Adipocyte (in vitro differentiated cells): ENCODE data around the gene TIGD6.

ENCODE experiments used
- DNase-seq: peaks from one replicate; pipeline ENCODE4 v3.0.0-alpha.2; 2015; ENCODE audit warnings: low read depth
- H3K27me3 ChIP-seq: replicated peaks from 2 replicates; pipeline ENCODE4 v1.7.0; 2013; ENCODE audit warnings: mild to moderate bottlenecking, low read length, moderate library complexity; ENCODE audit not compliant: control insufficient read depth, insufficient read depth
- H3K36me3 ChIP-seq: 2 replicates; pipeline ENCODE4 v1.7.0; 2013; ENCODE audit warnings: low read length, mild to moderate bottlenecking, moderate library complexity; ENCODE audit not compliant: control insufficient read depth, insufficient read depth, severe bottlenecking
- H3K4me1 ChIP-seq: 2 replicates; pipeline ENCODE4 v1.7.0; 2013; ENCODE audit warnings: mild to moderate bottlenecking, low read length, moderate library complexity; ENCODE audit not compliant: control insufficient read depth, insufficient read depth
- H3K4me3 ChIP-seq: 2 replicates; pipeline ENCODE4 v1.7.0; 2013; ENCODE audit warnings: mild to moderate bottlenecking, low read length, moderate library complexity
- H3K9ac ChIP-seq: 2 replicates; pipeline ENCODE4 v1.7.0; 2013; ENCODE audit warnings: mild to moderate bottlenecking, low read length, moderate library complexity
- H3K9me3 ChIP-seq: 2 replicates; pipeline ENCODE4 v1.7.0; 2013; ENCODE audit warnings: mild to moderate bottlenecking, low read length, moderate library complexity; ENCODE audit not compliant: control insufficient read depth

TIGD6 gene

DNA sequence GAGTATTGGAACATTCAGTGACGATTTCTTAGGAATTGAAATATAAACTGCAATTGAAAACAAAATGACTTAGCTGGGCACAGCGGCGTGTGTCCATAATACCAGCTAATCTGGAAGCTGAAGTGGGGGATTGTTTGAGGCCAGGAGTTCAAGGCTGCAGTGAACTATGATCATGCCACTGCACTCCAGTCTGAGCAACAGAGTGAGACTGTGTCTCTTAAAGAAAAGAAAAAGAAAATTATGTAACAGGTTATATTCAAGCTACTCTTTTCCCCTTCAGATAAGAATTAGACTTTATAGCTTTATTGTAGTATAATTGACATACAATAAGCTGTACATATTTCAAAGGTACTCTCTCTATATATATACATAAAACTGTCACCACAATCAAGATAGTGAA lies 33.5 kb downstream of the TIGD6 start:
- Histone ChIP-seq H3K9me3 (no peaks in the 10 kb centered on the region), H3K4me1 (no peaks in the 10 kb centered on the region), H3K9ac (no peak overlapping the region), H3K4me3 (no peak overlapping the region), H3K36me3 (no peaks in the 10 kb centered on the region), H3K27me3 (no peaks in the 10 kb centered on the region)
- no peak for DNase-seq

DNA sequence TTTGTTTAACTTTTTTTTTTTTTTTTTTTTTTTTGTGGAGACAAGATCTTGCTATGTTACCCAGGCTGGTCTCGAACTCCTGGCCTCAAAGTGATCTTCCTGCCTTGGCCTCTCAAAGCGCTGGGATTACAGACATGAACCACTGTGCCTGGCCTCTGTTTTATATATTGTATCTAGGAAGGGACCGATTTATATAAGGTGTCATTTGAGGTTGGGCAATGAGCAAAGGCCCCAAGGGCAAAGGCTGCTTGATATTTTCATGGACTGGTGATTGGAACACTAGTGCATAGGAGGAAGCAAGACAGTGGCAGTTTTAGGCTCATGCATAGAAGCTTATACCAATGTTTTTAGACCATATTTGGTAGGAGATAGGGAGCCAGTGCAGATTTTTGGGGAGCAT lies 36.7 kb downstream of the TIGD6 start:
- DNase-seq: no peak

DNA sequence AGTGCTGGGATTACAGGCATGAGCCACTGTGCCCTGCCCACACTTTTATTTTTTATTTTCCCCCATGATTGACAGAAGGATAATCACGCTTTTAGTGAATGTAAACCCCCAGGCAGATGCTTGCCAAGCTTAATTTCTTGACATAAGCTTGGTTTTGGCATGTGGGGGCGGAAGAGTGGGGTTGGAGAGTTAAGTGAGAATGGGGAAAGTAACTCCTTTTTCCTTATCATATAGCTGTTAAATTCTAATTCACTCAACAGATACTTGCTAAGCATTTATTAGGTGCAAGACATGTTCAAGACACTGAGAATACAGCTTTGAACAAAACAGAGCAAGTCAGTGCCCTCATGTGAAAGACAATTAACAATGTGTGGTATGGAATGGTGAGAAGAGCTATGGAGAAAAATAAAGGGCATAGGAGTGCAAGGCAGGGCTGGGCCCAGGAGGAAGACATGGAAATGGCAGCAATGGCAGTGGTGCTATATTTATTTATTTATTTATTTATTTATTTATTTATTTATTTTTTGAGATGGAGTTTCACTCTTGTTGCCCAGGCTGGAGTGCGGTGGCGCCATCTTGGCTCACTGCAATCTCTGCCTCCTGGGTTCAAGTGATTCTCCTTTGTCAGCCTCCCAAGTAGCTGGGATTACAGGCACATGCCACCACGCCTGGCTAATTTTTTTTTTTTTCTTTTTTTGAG lies 37.7 kb downstream of the TIGD6 start:
- H3K27me3 ChIP-seq: no peaks in the 10 kb centered on the region
- H3K4me3 ChIP-seq: no peak overlapping the region
- no peak overlapping the region for H3K9ac ChIP-seq
- peaks cover 7% of the 10 kb centered on the region for H3K4me1 ChIP-seq
- no peak for DNase-seq
- no peaks in the 10 kb centered on the region for H3K9me3 ChIP-seq
- no peaks in the 10 kb centered on the region for H3K36me3 ChIP-seq

More for the DNA sequence above, 36.7 kb downstream of the TIGD6 start:
- H3K9ac ChIP-seq: no peak overlapping the region
- H3K4me3 ChIP-seq: no peak overlapping the region
- H3K9me3 ChIP-seq: no peaks in the 10 kb centered on the region
- H3K27me3 ChIP-seq: no peaks in the 10 kb centered on the region
- H3K36me3 ChIP-seq: no peaks in the 10 kb centered on the region
- peaks cover 7% of the 10 kb centered on the region for H3K4me1 ChIP-seq

DNA sequence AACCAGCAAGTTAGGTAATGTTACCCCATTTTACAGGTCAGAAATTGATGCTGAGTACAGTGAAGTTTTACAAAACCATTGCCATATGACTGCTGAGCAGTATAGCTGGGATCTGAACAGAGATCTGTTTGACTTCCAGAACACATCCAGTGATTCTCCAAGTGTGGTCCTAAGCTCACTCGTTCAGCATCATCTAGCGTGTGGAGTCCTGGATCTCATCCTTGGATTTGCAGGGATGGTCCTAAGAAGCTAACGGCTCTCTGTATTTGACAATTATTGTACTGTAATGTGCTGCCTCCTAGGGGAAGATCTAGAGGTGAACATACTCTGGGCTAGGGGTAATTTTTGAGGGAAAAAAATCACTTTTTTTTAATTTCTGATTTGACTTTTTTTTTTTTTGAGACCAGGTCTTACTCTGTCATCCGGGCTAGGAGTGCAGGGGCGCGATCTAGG lies 38.5 kb downstream of the TIGD6 start:
- H3K27me3 ChIP-seq: no peaks in the 10 kb centered on the region
- H3K9ac ChIP-seq: no peak overlapping the region
- H3K4me3 ChIP-seq: no peak overlapping the region
- H3K4me1 ChIP-seq: peaks cover 7% of the 10 kb centered on the region
- peak; percentile 78 for DNase-seq
- H3K9me3 ChIP-seq: no peaks in the 10 kb centered on the region
- no peaks in the 10 kb centered on the region for H3K36me3 ChIP-seq

DNA sequence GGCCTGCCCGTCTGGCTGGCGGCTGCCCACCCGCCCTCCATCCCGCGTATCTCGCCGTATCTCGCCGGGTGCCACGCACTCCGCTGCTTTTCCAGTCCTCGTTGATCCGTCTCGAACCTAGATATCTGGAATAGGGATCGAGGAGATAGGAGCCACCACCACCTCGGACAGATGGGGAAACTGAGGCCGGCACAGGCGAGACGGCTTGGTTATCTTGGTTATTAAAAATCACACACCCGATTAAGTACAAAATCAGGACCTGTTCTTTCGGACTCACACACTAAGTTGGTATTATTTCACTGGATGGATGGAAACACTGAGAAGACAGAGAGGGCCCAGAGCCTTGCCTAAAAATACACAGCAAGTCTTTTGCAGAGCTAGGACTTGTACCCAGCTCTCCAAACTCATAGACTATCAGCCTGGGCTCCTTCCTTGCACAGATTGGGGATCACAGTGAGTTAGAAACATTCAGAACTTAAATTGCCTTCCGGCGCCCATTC lies 39.2 kb downstream of the TIGD6 start:
- H3K4me3 ChIP-seq: peak overlapping the region; percentile 85
- DNase-seq: peak; percentile 14
- no peaks in the 10 kb centered on the region for H3K27me3 ChIP-seq
- H3K9ac ChIP-seq: peak overlapping the region; percentile 87
- H3K9me3 ChIP-seq: no peaks in the 10 kb centered on the region
- H3K36me3 ChIP-seq: no peaks in the 10 kb centered on the region
- H3K4me1 ChIP-seq: peaks cover 7% of the 10 kb centered on the region

DNA sequence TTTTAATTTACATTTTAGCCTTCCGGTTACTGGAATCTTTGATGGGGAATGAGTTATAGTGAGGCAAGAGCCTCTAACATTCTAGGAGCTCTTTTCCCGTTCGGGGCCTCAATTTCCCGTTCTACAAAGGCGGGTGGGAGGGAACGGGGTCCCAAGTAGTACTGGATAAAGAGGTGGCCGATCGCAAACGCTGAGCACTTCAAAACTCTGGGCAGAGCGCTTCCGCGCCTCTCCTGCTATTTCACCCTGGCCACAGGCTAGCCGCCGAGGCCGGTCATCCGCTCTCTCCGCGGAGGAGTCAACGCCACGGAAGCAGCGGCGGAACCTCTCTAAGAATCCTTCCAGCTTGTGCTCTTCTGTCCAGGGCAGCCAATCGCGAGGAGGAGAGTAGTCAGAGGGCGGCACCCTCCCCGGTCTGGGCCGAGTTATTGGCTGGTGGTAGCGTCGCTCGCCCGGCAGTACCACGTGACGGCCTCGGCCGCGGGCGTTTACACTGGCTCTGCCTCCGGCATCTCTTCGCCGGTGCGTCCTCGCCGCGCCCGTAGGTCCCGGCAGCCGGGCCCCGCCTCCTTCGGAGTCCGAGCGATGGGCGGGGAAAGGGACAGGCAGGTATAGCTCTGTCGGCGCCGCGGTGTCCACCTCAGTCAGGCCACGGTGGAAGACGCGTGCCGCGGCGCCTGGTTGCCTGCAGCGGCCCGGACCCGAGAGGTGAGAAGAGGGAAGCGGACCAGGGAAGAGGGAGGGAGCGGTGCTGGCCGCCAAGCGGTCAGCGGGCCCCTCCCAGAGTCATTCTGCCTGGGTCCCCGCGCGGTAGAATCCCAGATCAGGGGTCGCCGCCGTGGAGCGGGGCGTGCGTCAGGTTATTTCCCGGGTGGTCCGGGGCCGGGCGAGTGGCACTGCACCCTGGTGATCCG lies 39.9 kb downstream of the TIGD6 start, which contains the start of gene SLC26A2:
TSS of gene SLC26A2 (plus strand) at position 487 of the 914 bp plus-strand sequence. CDS start 16,895 bp downstream, outside the sequence.
- H3K9me3 ChIP-seq: no peaks in the 10 kb centered on the region
- peak; percentile 99 for DNase-seq
- H3K36me3 ChIP-seq: no peaks in the 10 kb centered on the region
- peak within 1 kb of the TSS; percentile 87 for H3K9ac ChIP-seq
- H3K4me1 ChIP-seq: peaks cover 7% of the 10 kb centered on the region
- no peaks in the 10 kb centered on the region for H3K27me3 ChIP-seq
- H3K4me3 ChIP-seq: peak within 1 kb of the TSS; percentile 85

DNA sequence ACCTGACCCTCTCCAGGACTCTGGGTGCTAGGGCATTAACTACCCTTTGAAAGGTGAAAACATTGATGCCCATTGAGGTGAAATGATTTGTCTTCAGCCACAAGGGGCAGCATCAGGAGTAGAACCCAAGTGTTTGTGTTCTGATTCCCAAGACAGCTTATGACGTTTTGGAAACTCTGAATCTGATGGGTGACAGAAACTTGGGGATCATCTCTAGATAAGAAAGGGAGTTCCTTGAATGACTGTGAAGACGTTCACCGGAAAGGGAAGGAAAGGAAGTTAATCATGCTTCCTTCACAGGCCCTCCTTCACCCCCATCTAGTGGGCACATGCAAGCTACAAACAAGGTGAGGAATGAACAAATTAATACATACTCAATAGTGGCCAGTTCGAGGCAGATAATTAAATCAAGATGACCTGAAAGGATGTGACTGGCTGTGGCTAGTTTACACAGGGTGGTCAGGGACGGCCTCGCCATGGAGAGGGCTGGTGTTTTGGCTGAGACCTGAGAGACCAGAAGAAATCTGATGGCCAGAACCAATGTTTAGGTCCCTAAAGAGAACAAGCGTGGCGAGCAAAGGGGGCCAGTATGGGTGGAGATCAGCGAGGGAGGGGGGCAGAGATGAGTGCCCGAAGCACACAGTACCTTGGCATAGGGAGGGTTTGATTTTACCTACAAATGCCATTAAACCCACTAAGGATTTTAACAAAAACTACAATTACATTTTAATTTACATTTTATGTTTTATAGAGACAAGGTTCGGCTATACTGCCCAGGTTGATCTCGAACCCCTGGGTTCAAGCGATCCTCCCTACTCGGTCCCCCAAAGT lies 40.8 kb downstream of the TIGD6 start:
- Histone ChIP-seq H3K9ac (peak overlapping the region; percentile 87), H3K4me1 (peaks cover 7% of the 10 kb centered on the region), H3K36me3 (no peaks in the 10 kb centered on the region), H3K4me3 (peak overlapping the region; percentile 85), H3K9me3 (no peaks in the 10 kb centered on the region), H3K27me3 (no peaks in the 10 kb centered on the region)
- DNase-seq: peak; percentile 72

DNA sequence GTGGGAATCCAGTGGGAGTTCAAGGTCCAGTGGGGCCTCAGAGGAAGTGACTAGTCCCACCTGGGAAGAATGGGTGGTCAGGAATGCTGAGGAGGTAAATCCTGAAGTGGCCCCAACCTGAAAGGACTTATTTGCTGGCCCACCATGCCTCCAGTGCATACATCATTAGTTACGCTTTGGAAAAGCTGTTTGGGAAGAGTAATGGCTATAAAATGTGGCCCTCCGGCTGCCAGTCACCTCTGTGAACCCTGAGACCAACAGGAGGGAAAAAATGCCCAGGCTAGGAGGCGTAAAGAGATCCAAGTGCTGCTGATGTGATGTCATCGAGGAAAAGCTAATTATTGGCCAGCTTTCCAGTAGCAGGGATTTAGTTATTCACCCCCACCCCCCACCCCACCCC lies 42.6 kb downstream of the TIGD6 start:
- H3K9me3 ChIP-seq: no peaks in the 10 kb centered on the region
- no peaks in the 10 kb centered on the region for H3K36me3 ChIP-seq
- peaks cover 7% of the 10 kb centered on the region for H3K4me1 ChIP-seq
- no peak overlapping the region for H3K4me3 ChIP-seq
- no peaks in the 10 kb centered on the region for H3K27me3 ChIP-seq
- DNase-seq: no peak
- no peak overlapping the region for H3K9ac ChIP-seq

DNA sequence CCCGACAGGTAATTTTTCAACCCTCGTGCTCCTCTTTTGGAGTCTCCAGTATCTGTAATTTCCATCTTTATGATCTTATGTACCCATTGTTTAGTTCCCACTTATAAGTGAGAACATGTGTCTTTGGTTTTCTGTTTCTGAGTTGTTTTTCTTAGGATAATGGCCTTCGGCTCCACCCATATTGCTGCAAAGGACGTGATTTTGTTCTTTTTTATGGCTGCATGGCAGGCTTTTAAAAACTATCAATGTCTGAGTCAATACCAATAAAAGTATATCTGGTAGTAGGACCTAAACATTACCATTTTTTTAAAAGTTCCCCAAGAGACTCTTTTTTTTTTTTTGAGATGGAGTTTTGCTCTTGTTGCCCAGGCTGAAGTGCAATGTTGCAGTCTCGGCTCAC lies 43.8 kb downstream of the TIGD6 start:
- Histone ChIP-seq H3K9ac (no peak overlapping the region), H3K27me3 (no peaks in the 10 kb centered on the region), H3K4me1 (peaks cover 7% of the 10 kb centered on the region), H3K4me3 (no peak overlapping the region), H3K36me3 (no peaks in the 10 kb centered on the region), H3K9me3 (no peaks in the 10 kb centered on the region)
- no peak for DNase-seq

DNA sequence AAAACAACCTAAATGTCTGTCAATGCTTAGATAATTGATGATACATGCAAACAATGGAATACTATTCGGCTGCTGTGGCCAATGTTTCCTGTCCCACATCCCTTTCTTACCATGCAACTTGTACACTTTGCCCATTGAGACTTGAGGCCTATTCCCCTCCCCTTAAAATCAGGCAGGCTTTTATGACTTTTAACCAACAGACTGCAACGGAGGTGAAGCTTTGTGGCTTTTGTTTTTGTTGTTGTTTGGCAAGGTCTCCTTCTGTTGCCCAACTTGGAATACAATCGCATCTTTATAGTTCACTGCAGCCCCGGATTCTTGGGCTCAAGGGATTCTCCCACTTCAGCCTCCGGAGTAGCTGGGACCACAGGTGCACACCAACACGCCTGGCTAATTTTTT lies 45.7 kb downstream of the TIGD6 start:
- no peaks in the 10 kb centered on the region for H3K27me3 ChIP-seq
- no peaks in the 10 kb centered on the region for H3K9me3 ChIP-seq
- no peak overlapping the region for H3K9ac ChIP-seq
- no peak for DNase-seq
- H3K4me1 ChIP-seq: peaks cover 2% of the 10 kb centered on the region
- no peak overlapping the region for H3K4me3 ChIP-seq
- H3K36me3 ChIP-seq: no peaks in the 10 kb centered on the region
